Mammary epithelial cell (primary cell): Measurements from ENCODE around the gene ANKRD40.

Source experiments
- CTCF ChIP-seq, 2 donors: IDR thresholded peaks in 1 of 2; conservative IDR thresholded peaks in 1 of 2; 2 replicates each; pipeline ENCODE4 v1.5.1; 2011 to 2012; ENCODE audit warnings: inconsistent platforms in 2 of 2, low read length in 2 of 2, mild to moderate bottlenecking in 2 of 2, control low read depth in 1 of 2, low read depth in 1 of 2; ENCODE audit not compliant: insufficient read depth in 1 of 2; ENCODE audit errors: extremely low read depth in 1 of 2
- EZH2 ChIP-seq: IDR thresholded peaks from 2 replicates; pipeline ENCODE4 v1.6.1; 2012; ENCODE audit warnings: low read length, inconsistent platforms, borderline replicate concordance

GRCh38 chr17:50691550-50692447 lies 15.9 kb downstream of the ANKRD40 start:
- no peak for TF ChIP-seq CTCF (conservative IDR thresholded peaks at IDR 0.05 in 1 of 2, IDR thresholded peaks at IDR 0.05 in 1 of 2; ENCODE audit: extremely low read depth in 1 of 2, insufficient read depth in 1 of 2, low read depth in 1 of 2, low read length in 2 of 2)
- TF ChIP-seq EZH2: no peak
